PC-3 (cell line): ENCODE results near the gene HINT3. TPM values are rescaled to one million over a fixed set of nuclear protein-coding genes. Genes with fewer than 3 reads are reported as not detected.

Experiments
- ATAC-seq: fragments of 200-7000 bp; cut with Tn5 transposase; 2 replicates; pipeline ENCODE4 v1.9.1; 2020; ENCODE audit warnings: mild to moderate bottlenecking, moderate library complexity
- BruUV-seq: library from RNA; stranded (reverse); fragments of 400-500 nt; replicated peaks from 2 replicates; lab custom pipeline; 2021; lab: Mats Ljungman, UMichigan
- CTCF ChIA-PET: fragments of 300-600 bp; sonication (Branson Sonifier 250); formaldehyde crosslinking; loops from one replicate; lab custom pipeline; 2022; ENCODE audit warnings: antibody characterized with exemption; lab: Charles Lee
- POLR2A ChIA-PET: fragments of 300-600 bp; sonication (Branson Sonifier 250); formaldehyde crosslinking; loops from one replicate; lab custom pipeline; 2022; ENCODE audit warnings: antibody characterized with exemption; ENCODE audit not compliant: unreplicated experiment; lab: Charles Lee
- DNase-seq: peaks from one replicate; pipeline ENCODE4 v3.0.0-alpha.2; 2015
- H2AFZ ChIP-seq: fragments of 300-600 bp; sonication (generic); 2 replicates; pipeline ENCODE4 v1.6.0; 2016; ENCODE audit warnings: antibody characterized with exemption, low read length
- H3F3A ChIP-seq: fragments of 300-600 bp; sonication (generic); one replicate; pipeline ENCODE4 v1.6.0; 2017; ENCODE audit warnings: antibody characterized with exemption, low read length, control low read depth, mild to moderate bottlenecking; ENCODE audit not compliant: unreplicated experiment
- H3K27ac ChIP-seq: fragments of 300-600 bp; sonication (generic); 2 replicates; pipeline ENCODE4 v1.5.1; 2016; ENCODE audit warnings: mild to moderate bottlenecking, low read length
- H3K27me3 ChIP-seq: fragments of 300-600 bp; sonication (generic); 2 replicates; pipeline ENCODE4 v1.6.1; 2016; ENCODE audit warnings: low read length, mixed read lengths
- H3K36me3 ChIP-seq: fragments of 300-600 bp; sonication (generic); 2 replicates; pipeline ENCODE4 v1.6.1; 2016; ENCODE audit warnings: low read depth, mixed run types, low read length, mixed read lengths
- H3K4me1 ChIP-seq: fragments of 300-600 bp; sonication (generic); 2 replicates; pipeline ENCODE4 v1.5.1; 2016; ENCODE audit warnings: low read length; ENCODE audit not compliant: insufficient read depth
- H3K4me2 ChIP-seq: fragments of 300-600 bp; sonication (generic); 2 replicates; pipeline ENCODE4 v1.6.0; 2016; ENCODE audit warnings: low read length
- H3K4me3 ChIP-seq: fragments of 300-600 bp; sonication (generic); 2 replicates; pipeline ENCODE4 v1.5.1; 2016; ENCODE audit warnings: mild to moderate bottlenecking, low read length, mixed read lengths
- H3K79me2 ChIP-seq: fragments of 300-600 bp; sonication (generic); 2 replicates; pipeline ENCODE4 v1.6.1; 2017; ENCODE audit warnings: low read length, mixed read lengths
- H3K9ac ChIP-seq: fragments of 300-600 bp; sonication (generic); 2 replicates; pipeline ENCODE4 v1.6.0; 2016; ENCODE audit warnings: mild to moderate bottlenecking, low read length
- H3K9me2 ChIP-seq: fragments of 300-600 bp; sonication (generic); replicated peaks from 2 replicates; pipeline ENCODE4 v1.6.1; 2016; ENCODE audit warnings: mixed run types, low read length, mixed read lengths
- H3K9me3 ChIP-seq: fragments of 300-600 bp; sonication (generic); 2 replicates; pipeline ENCODE4 v1.6.1; 2016; ENCODE audit warnings: low read length, mixed read lengths
- H4K20me1 ChIP-seq: fragments of 300-600 bp; sonication (generic); 2 replicates; pipeline ENCODE4 v1.6.1; 2016; ENCODE audit warnings: low read length, mixed read lengths
- CTCF ChIP-seq: fragments of 300-600 bp; sonication (generic); conservative IDR thresholded peaks from 2 replicates; pipeline ENCODE4 v1.5.1; 2017; ENCODE audit warnings: antibody characterized with exemption, low read depth, mild to moderate bottlenecking, low read length
- EZH2 ChIP-seq: fragments of 300-600 bp; sonication (generic); IDR thresholded peaks from one replicate; pipeline ENCODE4 v1.6.1; 2017; ENCODE audit warnings: antibody characterized with exemption, mild to moderate bottlenecking, low read length; ENCODE audit not compliant: unreplicated experiment
- EZH2phosphoT487 ChIP-seq: fragments of 300-600 bp; sonication (generic); IDR thresholded peaks from 2 replicates; pipeline ENCODE4 v1.6.1; 2018; ENCODE audit warnings: mild to moderate bottlenecking, antibody characterized with exemption, low read length, borderline replicate concordance
- intact Hi-C: fragments of 100-400 bp; cut with micrococcal nuclease; formaldehyde crosslinking; loops from 2 replicates; pipeline ENCODE4 v1.9.0; 2023
- total RNA-seq: library from RNA; depleted of rRNA; stranded (reverse); fragments of >200 nt; gene quantifications from 2 replicates; pipeline ENCODE4 v1.2.3, GENCODE V29; 2014

HINT3 gene
- total RNA-seq, 1 experiment from 2014 or later: 7.8 TPM

GRCh38 chr6:125985979-125986300, 29.4 kb downstream of the HINT3 start:
- ATAC-seq: no peak
- H3K9ac ChIP-seq: peak overlapping the region; percentile 89
- peak overlapping the region; percentile 84 for H3K4me3 ChIP-seq
- H3K4me2 ChIP-seq: peak overlapping the region; percentile 85
- peak overlapping the region; percentile 62 for H3K27ac ChIP-seq
- H3K79me2 ChIP-seq: peaks cover 61% of the 10 kb centered on the region
- no peaks in the 10 kb centered on the region for H3K9me2 ChIP-seq
- no peak for TF ChIP-seq CTCF
- no peak for TF ChIP-seq EZH2phosphoT487
- TF ChIP-seq EZH2: no peak
- POLR2A ChIA-PET: no interaction called here
- H3K36me3 ChIP-seq: no peaks in the 10 kb centered on the region
- H3K9me3 ChIP-seq: no peaks in the 10 kb centered on the region
- peak overlapping the region; percentile 95 for H2AFZ ChIP-seq
- BruUV-seq: TSS peak; percentile 95
- peaks cover 43% of the 10 kb centered on the region for H3K4me1 ChIP-seq
- CTCF ChIA-PET: no interaction called here
- H4K20me1 ChIP-seq: peaks cover 5% of the 10 kb centered on the region
- intact Hi-C loops: no loop called here
- no peaks in the 10 kb centered on the region for H3F3A ChIP-seq
- no peaks in the 10 kb centered on the region for H3K27me3 ChIP-seq
- no peak for DNase-seq

GRCh38 chr6:125986301-125987025, 29.9 kb downstream of the HINT3 start, which contains the start of gene TRMT11:
TSS of gene TRMT11 (plus strand) at chr6:125986540. CDS start at chr6:125986551, 11 bp downstream.
- TSS peak; percentile 75 for BruUV-seq
- peaks cover 43% of the 10 kb centered on the region for H3K4me1 ChIP-seq
- no peaks in the 10 kb centered on the region for H3K36me3 ChIP-seq
- H3K79me2 ChIP-seq: peaks cover 66% of the 10 kb centered on the region
- ChIA-PET POLR2A (interaction anchor here (0.5 kb wide), 2 partner anchors 197 to 811 kb away, joined by 3 read pairs; no protein-coding TSS in a partner anchor), CTCF (interaction anchor here (0.7 kb wide), 1 partner anchor 30 kb away, joined by 3 read pairs; the partner anchor contains the start of gene HINT3)
- peak within 1 kb of the TSS; percentile 62 for H3K27ac ChIP-seq
- H3F3A ChIP-seq: no peaks in the 10 kb centered on the region
- peak within 1 kb of the TSS; percentile 95 for H2AFZ ChIP-seq
- H4K20me1 ChIP-seq: peaks cover 5% of the 10 kb centered on the region
- H3K4me2 ChIP-seq: peak within 1 kb of the TSS; percentile 85
- no peaks in the 10 kb centered on the region for H3K9me2 ChIP-seq
- TF ChIP-seq CTCF: no peak
- no peak for TF ChIP-seq EZH2
- TF ChIP-seq EZH2phosphoT487: no peak
- intact Hi-C loops: no loop called here
- peak; percentile 92 for ATAC-seq
- H3K9ac ChIP-seq: peak within 1 kb of the TSS; percentile 89
- peak; percentile 90 for DNase-seq
- peak within 1 kb of the TSS; percentile 84 for H3K4me3 ChIP-seq
- no peaks in the 10 kb centered on the region for H3K9me3 ChIP-seq
- no peaks in the 10 kb centered on the region for H3K27me3 ChIP-seq
